ENCODE results near the gene LIN28B.
A peak's percentile ranks its signal among the peaks of the same experiment; 100 is the strongest.
"Not testable (repeated sequence)": the region's sequence is repeated elsewhere in the genome, so short reads cannot be mapped to it uniquely, and the experiment has no call there.

LIN28B gene

DNA sequence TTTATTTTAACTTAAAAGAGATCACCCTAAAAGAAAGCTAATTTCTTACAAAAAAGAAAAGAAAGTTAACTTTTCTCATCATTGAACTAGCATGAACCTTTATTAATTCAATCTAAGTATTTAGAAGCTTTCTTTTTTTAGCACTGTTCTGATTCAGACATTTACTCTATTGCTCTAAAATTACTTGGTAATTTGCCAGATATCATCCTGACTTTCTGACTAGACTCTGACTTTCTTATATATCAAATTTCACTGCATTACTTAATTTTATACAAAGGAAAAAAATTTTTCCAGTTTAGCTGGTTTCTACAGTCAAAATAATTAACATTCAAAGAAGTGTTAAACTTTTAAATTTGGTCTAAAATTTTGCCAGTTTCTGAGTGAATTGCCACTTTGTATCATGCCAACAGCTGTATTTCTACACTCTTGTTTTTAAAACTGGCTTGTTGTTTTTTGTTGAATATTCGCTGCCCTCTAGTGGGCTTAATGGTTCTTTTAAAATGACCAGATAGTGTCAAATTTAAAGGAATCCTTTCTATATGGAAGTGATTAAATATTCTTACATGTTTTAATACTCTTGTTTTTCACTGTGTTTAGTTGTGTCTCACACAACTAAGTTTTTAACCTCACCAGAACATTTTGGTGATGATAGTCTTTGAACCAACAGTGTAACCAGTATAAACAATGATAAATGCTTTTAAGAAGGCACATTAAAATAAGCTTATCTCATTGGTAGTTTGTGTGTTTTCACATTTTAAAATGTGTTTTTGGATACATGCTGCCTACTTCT lies 120.9 kb downstream of the LIN28B start:
- no peak overlapping the region for H3K4me3 ChIP-seq (ENCODE audit: low read depth, low read length)
- DNase-seq (ENCODE audit: low read depth) = peak; percentile 74
- TF ChIP-seq, protein P1, sequence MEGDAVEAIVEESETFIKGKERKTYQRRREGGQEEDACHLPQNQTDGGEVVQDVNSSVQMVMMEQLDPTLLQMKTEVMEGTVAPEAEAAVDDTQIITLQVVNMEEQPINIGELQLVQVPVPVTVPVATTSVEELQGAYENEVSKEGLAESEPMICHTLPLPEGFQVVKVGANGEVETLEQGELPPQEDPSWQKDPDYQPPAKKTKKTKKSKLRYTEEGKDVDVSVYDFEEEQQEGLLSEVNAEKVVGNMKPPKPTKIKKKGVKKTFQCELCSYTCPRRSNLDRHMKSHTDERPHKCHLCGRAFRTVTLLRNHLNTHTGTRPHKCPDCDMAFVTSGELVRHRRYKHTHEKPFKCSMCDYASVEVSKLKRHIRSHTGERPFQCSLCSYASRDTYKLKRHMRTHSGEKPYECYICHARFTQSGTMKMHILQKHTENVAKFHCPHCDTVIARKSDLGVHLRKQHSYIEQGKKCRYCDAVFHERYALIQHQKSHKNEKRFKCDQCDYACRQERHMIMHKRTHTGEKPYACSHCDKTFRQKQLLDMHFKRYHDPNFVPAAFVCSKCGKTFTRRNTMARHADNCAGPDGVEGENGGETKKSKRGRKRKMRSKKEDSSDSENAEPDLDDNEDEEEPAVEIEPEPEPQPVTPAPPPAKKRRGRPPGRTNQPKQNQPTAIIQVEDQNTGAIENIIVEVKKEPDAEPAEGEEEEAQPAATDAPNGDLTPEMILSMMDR (conservative IDR thresholded peaks at IDR 0.05; ENCODE audit: low read depth, low read length) = peak; percentile 53

DNA sequence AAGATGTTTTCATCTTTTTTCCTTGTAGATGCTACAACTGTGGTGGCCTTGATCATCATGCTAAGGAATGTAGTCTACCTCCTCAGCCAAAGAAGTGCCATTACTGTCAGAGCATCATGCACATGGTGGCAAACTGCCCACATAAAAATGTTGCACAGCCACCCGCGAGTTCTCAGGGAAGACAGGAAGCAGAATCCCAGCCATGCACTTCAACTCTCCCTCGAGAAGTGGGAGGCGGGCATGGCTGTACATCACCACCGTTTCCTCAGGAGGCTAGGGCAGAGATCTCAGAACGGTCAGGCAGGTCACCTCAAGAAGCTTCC lies 121.4 kb downstream of the LIN28B start:
- TF ChIP-seq, protein P1 (conservative IDR thresholded peaks at IDR 0.05; ENCODE audit: low read depth, low read length) = no peak
- H3K4me3 ChIP-seq (ENCODE audit: low read depth, low read length) = no peak overlapping the region
- DNase-seq (ENCODE audit: low read depth) = no peak

DNA sequence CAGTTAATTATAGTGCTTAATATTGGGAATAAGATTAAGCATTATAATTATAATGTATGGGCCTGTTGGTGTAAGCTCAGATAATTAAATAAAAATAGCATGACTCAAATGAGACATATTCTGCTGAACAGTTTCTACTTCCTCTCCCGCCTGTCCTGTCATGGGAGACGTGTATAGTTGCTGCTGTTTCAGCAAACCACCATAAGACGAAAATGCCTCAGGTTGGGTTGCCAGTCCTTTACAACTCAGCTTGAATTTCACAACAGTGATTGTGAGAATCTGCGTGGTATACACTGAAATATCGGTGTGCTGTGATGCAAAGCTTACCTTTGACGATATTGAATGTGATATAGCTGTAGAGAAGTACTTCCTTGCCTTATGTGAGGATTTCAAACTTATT lies 123.4 kb downstream of the LIN28B start:
- no peak for DNase-seq (ENCODE audit: low read depth)
- H3K4me3 ChIP-seq (ENCODE audit: low read depth, low read length) = no peak overlapping the region
- TF ChIP-seq, protein P1 (conservative IDR thresholded peaks at IDR 0.05; ENCODE audit: low read depth, low read length) = no peak

DNA sequence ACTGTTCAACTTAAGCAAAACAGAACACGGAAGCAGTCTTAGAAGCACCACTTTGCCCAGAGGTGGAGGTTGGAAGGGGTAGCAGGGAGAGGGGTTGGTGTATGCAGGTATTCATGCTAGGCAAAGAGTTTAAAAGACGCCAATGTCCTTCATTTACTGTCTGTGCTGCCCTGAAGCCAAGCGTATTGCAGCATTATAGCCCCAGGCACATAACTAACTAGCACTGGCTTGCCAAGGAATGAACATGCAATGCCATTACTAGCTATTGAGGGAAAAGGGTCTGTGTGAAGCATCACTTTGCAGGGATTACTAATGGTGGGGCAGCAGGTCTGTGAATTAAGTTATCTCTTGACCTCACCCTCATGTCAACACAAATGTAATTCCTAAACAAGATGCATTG lies 124.8 kb downstream of the LIN28B start:
- not testable (repeated sequence) for DNase-seq (ENCODE audit: low read depth); H3K4me3 ChIP-seq (ENCODE audit: low read depth, low read length)

DNA sequence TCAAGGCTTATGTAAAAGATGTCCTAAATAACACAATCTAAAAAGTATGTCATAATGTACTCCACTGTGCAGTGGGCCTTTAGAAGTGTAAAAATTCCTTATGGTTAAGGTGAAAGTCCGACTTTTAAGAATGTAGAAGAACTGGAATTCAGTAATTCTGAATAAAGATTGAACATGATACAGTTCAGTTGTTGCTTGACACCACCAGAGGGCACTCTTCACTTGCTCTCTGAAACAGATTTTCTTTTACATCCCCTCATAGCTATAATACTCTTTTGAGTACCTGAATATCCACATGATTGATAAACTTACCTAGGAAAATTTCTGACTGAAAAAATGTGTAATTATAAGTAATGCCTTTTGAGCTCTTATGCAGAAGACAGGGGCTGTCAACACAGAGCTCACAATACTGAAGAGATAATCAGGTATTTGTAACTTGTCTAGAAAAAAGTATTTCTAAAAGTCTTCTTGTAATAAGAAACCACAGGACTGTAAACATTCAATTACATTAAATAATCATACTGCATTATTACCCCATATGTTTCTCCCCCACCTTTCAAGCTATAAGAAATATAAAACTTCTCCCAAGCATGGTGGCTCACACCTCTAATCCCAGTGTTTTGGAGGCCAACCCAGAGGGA lies 130.8 kb downstream of the LIN28B start:
- DNase-seq (ENCODE audit: low read depth) = peak; percentile 82
- TF ChIP-seq, protein P1 (conservative IDR thresholded peaks at IDR 0.05; ENCODE audit: low read depth, low read length) = peak; percentile 73
- no peak overlapping the region for H3K4me3 ChIP-seq (ENCODE audit: low read depth, low read length)

DNA sequence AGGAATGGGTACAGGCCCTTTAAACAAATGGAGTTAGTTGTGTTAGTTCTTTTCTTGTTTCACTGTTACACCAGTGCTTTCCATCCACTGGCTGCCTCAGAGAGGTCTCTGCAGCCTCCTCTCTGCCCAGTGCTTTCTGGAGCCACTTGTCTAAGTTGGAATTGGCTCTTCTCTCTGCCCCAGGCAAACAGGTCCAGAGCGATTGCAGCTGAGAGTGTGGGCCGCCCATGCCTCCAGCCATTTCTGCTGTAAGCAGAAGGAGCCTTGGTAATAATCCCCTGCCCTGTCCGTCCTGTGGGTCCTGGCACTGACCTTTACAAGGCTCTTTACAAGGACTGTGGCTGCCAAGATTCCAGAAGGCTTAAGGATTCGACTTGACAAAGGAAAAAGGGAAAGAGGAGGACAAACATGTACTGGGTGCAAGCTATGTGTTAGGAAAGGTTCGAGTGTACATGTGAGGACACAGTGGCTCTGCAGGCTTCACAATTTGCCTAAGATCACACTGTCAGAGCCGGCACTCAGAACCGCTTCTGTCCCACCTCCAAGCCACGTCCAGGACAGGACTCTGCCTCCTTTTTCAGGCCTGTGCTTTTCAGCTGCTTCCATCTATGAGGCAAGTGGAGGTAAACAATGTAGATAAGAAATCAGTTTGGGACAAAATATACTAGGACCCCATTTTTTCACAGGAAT lies 134.4 kb downstream of the LIN28B start:
- no peak for DNase-seq (ENCODE audit: low read depth)
- H3K4me3 ChIP-seq (ENCODE audit: low read depth, low read length) = no peak overlapping the region
- TF ChIP-seq, protein P1 (conservative IDR thresholded peaks at IDR 0.05; ENCODE audit: low read depth, low read length) = no peak

DNA sequence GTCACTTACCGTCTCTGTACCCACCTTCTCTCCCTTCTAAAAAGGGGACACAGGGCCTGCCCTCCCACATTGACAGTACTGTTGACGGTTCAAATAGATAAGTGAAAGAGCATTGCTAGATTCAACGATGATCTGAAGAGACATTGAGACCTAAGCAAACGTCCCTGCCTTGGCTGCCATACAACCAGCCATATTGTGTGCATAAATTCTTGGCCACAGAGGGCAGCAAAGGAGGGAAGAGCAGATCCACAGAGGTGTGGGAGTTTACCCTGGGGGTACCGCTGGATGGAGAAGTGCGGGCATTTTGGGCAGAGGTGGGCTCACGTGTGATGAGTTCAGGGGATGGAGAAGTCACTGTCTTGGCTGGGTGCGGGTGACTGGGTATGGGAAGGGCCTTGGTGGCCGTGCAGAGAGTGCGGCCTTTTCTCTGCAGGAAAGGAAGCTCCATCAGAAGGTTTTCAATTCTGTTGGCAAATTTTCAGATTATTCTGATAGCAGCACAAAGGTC lies 137.3 kb downstream of the LIN28B start:
- H3K4me3 ChIP-seq (ENCODE audit: low read depth, low read length) = no peak overlapping the region
- TF ChIP-seq, protein P1 (conservative IDR thresholded peaks at IDR 0.05; ENCODE audit: low read depth, low read length) = peak; percentile 15
- DNase-seq (ENCODE audit: low read depth) = no peak

Measured in choroid plexus epithelial cell (primary cell).